GF-D8 (cell line): ENCODE results near the gene SCLT1.

Source experiments
- DNase-seq: peaks from one replicate; lab custom pipeline; 2025; lab: John Stamatoyannopoulos, UW

Gene SCLT1

DNA sequence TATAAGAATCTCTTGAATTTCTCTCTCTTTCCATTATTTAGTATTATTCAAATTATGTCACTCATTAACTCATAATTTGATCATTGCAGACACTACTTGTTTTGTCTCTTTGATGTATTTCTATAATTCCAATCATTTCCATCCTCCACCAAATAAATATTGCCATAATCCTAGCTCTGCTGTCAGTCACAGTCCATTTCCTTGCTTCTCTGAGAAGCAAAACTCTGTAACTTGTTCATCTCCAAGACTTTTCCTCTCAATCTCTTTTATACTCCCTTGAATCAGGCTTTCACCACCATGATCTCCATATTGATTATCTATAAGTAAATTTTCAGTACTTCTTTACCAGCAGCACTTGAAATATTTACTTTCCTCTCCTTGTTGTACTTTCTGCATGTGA lies 135.9 kb downstream of the SCLT1 start:
- DNase-seq = no peak

DNA sequence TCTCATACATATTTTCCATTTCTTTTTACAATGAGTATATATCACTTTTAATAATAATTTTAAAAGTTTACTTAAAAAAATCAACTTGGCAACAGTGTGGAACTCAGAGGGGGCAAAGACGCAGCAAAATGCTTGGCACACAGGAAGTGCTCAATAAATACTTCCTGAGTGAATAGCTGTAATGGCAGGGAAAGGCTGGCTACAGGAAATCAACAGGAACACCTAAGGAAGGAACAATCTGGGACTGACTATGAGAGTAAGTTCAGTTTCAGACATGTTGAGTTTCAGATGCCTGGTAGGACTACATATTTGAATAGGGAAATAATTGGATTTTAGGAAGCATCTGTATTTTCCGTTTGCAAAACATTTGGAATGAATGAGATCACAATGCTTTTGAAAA lies 137.6 kb downstream of the SCLT1 start:
- DNase-seq = no peak

DNA sequence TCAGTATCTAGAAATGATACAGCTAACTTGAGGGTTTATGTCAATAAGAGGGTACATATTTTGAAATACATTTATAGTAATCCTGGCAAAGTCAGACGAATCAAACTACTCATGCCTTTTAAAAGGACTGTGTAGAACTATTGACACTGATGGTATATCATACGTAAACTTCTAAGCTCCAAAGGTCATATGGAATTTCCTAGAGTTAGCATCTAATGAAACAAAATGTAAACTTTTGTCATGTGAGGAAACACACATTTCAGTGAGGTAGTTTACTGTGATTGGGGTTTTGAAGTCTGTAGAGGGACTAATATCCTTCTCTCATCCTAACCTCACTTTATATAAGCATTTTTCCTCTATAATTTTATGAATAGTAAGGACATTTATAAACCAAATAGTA lies 138.4 kb downstream of the SCLT1 start:
- no peak for DNase-seq

DNA sequence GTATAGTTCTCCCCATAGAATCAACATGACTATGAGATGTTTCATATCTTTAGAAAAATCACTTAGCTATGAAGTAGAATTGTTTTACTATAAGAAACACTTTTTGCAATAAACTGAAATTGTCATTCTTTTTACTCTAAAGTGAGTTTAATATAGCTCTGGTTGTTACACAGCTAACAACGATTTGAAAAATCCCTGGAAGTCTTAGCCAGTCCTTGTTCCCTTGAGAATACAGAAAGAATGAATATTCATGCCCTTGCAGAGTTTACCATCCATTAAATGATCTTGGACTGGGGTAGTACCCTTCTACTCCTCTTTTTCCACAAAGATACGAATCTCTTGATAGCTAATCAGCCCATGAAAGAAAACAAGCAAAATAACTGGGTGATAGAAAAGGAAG lies 142.0 kb downstream of the SCLT1 start:
- DNase-seq = no peak

DNA sequence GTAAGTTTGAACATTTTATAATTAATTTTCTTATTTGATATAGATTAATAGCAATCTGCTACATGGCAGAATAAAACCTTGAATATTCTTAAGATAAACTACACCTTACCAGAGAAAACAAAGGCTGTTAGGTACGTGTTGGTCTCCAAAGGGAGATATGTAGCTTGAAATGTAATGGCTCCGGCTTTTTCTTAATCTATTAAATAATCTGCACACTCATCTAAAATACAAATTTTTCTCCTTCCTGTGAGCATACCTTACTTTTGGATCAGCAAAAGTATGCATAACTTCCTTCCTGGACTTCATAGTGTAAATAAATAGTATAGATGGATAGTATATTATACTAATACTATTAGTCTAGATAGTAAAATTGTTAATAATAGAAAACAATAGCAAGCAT lies 142.5 kb downstream of the SCLT1 start:
- DNase-seq = no peak

DNA sequence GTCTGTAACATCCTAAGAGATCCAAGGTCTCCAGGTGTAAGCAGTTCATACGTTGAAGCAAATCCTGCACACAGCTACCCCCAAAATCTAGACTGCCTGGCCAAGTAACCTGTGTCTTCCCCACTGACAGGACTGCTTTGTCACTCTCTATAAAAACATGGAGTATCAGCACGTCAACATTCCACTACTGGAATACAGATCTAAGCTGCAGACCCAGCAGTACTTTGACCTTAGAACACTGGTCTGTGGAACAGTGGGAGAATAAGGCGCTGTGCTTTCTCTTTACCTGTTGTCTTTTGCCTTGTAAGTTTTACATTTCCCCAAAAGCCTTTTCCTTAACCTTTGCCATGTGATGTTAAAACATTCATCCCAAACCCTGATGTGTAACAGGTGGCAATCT lies 146.4 kb downstream of the SCLT1 start:
- no peak for DNase-seq

DNA sequence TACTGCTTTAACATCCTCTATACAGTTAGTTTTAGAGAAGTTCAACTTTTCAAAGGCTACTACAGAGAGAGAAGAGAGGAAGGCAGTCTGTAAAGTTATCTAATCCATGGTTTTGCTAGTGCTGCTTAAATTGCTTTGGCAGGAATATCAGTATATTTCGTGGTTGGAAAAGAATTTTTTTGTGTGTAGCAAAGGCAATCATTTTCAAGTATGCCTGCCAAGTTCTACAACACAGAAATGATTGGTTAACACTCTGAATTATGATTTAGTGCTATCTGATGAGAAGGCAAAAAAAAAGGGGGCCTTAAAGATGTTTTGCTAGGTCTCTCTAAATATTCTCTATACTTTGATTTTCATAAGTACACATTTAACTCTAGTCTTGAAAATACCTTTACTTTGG lies 150.7 kb downstream of the SCLT1 start:
- no peak for DNase-seq

DNA sequence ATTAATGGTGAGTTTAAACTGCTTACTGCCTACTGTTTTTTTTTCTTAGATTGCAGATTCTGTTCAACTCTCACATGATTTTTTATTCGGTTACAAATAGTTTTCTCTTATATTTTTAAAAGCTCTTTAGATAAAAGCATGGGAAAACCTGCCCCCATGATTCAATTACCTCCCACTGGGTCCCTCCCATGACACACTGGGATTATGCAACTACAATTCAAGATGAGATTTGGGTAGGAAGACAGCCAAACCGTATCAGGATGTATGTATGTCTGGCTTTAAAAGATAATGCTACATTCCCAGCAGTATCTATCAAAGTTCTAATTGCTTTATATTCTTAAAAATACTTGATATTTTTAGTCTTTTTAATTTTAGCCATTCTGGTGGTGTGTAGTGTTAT lies 152.4 kb downstream of the SCLT1 start:
- DNase-seq = no peak

DNA sequence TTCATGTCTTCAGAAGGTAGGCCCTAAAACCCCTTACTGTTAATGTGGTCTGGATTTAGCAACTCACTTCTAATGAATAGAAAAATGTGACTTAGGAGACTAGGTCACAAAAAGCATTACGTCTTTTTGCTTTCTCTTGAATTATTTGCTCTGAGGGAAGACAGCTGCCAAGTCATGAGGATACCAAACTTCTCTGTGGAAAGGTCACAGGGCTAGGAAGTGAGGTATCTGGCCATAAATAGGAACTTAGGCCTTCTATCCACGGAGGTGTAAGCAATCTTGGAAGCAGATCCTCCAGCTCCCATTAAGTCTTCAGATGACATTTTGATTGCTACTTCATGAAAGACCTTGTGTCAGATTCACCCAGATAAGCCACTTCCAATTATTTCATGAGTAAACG lies 163.3 kb downstream of the SCLT1 start:
- no peak for DNase-seq

DNA sequence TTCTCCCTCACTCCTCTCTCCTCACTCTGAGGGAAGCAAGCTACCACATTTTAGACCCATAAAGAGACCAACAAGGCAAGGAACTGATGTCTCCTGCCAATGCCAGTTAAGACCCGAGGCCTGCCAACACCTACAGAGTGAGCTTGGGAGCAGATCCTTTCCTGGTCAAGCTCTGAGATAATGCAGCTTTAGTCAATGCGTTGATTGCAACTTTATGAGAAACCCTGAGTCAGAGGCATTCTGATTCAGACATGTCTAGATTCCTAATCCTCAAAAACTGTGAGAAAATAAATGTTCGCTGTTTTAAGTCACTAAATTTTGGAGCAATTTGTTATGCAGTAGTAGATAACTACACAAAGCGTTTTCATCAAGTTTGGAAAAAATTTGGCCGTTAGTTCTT lies 168.4 kb downstream of the SCLT1 start:
- no peak for DNase-seq

DNA sequence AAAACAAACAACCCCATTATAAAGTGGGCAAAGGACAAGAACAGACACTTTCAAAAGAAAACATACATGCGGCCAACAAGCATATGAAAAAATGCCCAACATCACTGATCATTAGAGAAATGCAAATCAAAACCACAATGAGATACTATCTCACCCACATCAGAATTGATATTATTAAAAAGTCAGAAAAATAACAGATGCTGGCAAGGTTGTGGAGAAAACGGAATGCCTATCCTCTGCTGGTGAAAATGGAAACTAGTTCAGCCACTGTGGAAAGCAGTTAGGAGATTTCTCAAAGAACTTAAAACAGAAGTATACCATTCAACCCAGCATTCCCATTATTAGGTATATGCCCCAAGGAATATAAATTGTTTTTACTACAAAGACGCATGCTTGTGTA lies 171.4 kb downstream of the SCLT1 start:
- no peak for DNase-seq

DNA sequence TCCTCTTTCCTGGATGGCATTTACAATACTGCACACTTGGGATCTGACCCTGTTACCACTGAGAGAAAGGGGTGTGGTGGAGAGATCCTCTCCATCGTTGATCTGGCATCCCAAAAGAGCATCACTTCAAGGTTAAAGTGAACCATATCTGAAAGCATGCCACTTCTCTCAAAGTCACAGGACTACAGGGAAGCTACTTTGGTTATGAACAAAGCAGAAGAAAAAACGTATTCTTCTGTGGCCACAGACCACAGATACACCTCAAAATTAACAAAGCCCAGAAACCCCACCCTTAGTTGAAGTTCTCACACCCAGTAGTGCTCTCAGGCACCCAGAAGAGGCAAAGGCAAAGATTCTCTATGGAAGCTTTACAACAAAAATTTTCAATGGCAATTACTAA lies 175.6 kb downstream of the SCLT1 start:
- no peak for DNase-seq

DNA sequence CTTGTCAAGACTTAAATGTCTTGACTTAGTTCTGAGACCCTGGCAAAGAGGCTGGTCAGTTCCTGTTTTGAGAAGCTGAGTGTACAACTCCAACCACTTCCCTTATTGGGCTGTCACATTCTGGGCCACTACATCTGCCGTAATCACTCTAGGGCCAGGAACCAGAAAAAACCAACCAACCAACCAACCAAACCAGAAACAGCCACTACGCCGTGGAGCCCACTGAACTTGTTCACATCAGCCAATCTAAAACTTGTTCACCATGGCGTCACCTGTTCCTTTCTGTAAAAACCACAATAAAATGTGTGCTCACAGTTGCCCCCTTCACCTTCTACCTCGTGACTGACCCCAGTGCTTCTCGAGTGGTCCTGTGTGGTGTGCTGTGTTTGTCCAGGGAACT lies 176.5 kb downstream of the SCLT1 start:
- DNase-seq = no peak

DNA sequence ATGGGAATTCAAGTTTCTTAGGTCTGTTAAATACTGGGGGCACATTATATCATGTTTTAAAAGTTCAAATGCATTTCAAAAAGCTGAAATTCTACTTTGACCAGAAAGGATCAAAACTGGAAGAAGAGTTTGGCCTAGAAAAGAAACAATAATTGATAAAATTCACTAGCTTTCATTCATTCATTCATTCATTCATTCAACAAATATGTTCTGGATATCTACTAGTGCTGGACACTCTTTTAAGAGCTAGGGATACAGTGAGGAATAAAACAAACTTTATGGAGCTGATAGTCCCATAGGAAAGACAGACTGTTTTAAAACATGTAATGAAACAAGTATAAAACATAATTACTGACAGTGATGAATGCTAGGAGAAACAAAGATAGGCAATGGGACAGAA lies 177.8 kb downstream of the SCLT1 start:
- no peak for DNase-seq

DNA sequence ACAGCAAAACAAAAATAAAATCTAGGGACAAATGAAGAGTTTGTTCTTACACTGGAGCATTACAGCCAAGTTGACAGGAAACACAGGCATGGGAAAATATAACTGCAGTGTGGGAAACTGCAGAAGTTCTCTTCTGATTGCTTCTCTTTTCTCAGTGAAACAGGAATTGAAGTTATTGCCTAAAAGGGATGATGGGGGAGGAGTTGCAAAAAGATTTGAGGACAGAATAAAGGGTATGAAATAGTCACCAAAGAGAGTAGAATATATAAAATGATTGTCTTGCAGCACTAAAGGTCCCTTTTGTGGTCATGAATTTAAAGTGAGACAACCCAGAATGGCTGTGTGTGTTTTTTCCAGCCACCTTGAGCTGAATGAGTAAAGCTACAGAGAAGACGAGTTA lies 180.1 kb downstream of the SCLT1 start:
- DNase-seq = no peak

DNA sequence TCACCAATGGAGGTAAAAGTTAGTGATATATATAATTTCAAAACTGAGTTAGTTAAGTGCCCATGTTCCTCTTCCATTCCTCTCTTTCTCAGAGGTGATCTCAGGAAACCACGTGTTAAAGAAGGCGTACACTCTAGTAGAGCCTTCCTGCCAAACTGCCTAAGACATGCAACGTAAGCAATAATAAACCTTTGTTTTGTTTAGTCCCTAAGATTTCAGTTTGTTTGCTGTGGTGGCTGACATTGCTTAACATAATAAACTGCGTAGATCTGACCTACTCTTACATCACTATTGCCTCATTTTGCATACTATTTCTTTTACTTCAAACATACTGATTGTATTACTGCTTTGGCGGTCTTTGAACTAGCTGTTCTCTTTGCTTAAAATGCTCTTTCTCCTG lies 184.6 kb downstream of the SCLT1 start:
- no peak for DNase-seq

DNA sequence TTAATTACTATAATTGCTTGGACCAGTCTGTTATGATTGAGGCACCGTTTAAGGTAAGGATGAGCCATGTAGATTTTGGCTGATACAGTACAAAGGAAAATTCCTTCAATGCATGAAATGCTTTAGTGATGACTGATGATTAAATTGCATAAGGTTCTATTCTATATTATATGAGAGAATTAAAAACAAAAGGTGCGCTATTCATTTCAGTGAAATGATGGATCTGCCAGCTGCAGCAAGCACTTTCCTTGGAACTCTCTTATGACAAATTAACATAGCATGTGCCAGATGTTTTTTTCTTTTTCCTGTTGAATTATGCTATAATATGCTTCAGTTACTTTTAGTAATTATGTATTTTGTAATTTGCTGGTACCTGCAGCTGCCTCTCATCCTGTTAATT lies 185.4 kb downstream of the SCLT1 start:
- DNase-seq = no peak

DNA sequence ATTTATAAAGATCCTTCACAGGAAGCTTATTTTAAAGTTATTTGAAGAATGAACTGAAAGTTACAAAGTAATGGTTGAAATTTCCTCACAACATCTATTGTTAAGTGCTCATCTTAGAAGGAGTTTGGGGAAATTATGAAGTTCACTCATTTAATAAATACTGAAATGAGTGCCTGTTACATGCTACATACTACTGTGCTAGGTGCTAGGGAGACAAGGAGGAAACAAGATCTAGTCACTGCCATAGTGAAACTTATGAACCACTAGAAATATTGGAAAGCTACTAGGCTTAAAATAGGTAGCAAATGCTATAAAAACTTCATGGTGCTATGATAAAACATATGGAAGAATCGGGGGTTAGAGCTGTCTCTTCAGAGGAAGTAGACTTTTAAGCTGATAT lies 186.8 kb downstream of the SCLT1 start:
- no peak for DNase-seq

DNA sequence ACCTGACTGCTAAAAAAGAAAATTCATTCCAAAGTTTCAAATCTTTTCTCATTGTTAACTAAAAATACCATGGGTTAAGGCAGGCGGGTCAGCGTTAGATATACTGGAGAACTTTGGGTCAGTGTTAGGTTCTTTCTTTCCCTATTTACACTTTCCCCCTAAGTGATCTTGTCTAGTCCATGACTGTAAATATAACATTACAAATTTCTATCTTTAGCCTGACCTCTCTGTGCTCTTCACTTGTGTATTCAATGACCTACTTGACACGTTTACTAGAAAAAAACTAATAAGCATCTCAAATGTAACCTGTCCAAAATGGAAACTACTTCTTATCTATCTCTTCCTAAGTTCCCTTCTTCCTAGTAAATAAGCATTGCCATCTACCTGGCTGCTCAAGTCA lies 188.5 kb downstream of the SCLT1 start:
- no peak for DNase-seq

DNA sequence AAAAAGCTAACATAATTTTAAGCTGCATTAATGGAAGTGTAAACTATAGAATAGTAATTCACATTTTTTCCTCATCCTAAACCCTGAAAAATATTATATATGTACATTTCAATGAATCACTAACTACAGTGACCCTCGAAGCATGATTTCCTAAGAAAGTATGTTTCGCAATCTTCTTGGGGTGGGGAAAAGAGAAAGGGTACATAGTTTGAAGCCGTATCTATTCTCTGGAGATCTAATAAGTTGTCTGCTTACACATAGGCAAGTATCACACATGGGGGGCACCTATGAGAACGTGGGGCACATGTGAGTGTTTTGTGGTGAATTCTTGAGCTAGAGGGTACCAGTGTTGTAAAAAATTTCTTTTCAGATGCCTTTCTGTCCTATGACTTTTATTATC lies 212.7 kb downstream of the SCLT1 start:
- no peak for DNase-seq

DNA sequence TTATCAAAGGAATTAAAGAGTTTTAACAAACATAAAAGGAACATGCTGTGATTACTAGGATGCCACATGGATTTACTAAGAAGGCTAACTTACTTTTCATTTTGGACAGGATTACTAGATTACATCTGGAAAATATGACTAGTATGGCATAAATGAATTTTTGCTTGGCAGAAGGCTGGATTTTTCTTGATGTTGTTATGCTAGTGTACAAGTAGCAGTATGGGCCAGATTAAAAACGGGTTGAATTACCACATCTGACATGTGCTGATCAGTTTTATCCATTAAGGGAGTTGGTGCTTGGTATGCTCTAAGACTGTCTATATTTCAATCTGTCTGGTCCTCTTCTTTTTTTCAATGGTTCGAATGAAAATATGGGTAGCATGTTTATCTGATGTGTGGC lies 213.4 kb downstream of the SCLT1 start:
- DNase-seq = no peak

DNA sequence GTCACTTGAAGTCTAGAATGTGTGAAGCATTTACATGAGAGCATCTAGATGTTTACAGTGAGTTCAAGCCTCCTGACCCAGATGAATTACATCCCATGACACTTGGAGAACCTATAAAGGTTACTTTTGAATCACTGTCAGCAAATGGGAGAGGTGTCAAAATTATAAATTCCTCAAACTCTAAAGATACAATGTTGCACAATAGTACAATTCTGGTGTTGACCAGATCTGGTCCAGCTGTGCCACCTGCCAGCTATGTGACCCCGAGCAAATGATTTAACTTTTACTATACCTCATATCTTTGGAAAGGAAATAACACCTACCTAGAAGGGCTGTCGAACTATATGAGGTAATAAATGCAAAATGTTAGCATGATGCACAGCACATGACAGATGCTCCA lies 214.1 kb downstream of the SCLT1 start:
- no peak for DNase-seq

DNA sequence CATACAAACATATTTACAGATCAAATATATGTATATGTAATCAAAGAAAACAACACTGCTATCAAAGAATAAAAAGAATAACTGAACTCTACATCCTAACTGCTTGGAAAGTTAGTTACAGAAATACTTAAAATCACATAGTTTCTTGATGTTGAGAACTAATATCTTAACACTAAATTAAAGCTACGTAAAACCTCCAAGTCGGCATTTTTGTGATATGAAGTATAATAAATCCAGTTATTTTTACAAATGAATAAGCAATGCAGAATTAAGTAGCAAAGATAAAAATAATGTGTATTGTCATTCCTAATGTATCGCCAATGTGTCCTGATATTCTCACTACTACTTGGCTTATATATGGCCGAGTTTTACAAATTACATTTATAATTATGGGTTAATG lies 215.4 kb downstream of the SCLT1 start:
- no peak for DNase-seq

DNA sequence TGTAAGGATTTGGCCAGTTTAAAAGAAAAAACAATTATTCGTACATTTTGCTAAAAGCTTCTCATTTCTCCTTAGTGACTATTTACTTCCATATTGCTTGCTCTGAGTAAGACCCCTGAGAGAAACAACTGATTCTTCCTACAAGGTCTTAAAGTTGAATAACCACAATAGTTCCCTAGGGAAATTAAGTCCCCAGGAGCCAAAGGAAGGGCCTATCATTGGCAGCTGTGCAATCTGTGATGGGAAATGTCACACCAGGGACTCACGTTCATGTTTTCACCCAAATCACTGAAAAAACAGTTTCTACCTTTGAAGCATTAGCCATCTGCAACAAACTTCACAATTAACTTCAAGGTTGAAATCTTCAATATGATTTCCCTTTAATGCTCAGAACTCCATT lies 217.1 kb downstream of the SCLT1 start:
- no peak for DNase-seq

DNA sequence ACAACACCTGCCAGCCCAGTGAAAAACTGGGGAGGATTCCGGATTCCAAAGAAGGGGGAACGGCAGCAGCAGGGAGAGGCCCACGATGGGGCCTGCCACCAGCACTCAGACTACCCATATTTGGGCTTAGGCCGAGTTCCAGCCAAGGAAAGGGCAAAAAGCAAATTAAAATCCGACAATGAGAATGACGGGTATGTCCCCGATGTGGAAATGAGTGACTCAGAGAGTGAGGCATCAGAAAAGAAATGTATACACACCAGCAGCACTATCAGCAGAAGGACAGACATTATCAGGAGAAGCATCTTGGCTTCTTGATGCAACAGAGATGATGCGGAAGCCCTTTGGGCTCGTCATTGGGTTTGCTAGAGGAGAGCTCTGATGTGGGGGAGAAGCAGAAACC lies 221.4 kb downstream of the SCLT1 start:
- DNase-seq = no peak
